SH-SY5Y (cell line): ENCODE measurements around the gene SEC11A.

Experiments
- GATA2 ChIP-seq: IDR thresholded peaks from 2 replicates; pipeline ENCODE4 v1.6.1; 2011; ENCODE audit warnings: mild to moderate bottlenecking, low read depth, low read length
- GATA3 ChIP-seq: IDR thresholded peaks from 2 replicates; pipeline ENCODE4 v1.6.1; 2011; ENCODE audit warnings: low read depth, mild to moderate bottlenecking, low read length, moderate library complexity

- TF ChIP-seq GATA2 (no peak), GATA3 (no peak)
Observed at GRCh38 chr15:84761607-84762131, 45.7 kb upstream of the SEC11A start.
